ENCODE data around the gene ELMO1. TPM values are rescaled to one million over a fixed set of nuclear protein-coding genes. Genes with fewer than 3 reads are reported as not detected.

ELMO1 gene
- total and polyA plus RNA-seq, 5 experiments from 2014 or later, result 26.9 to 120 (median 58.4) TPM

GRCh38 chr7:36887969-36888368 lies 560.7 kb downstream of the ELMO1 start:
- Mint-ChIP-seq H3K9me3 (peaks cover 0 to 7% (median 0%) of the 10 kb centered on the region in 9 donors), H3K36me3 (peaks cover 19 to 64% (median 60%) of the 10 kb centered on the region in 3 donors)

GRCh38 chr7:36887233-36887632 lies 561.4 kb downstream of the ELMO1 start:
- peaks cover 0 to 7% (median 0%) of the 10 kb centered on the region in 9 donors for H3K9me3 Mint-ChIP-seq
- peaks cover 15 to 60% (median 57%) of the 10 kb centered on the region in 3 donors for H3K36me3 Mint-ChIP-seq
- no peak overlapping the region for H3K4me3 Mint-ChIP-seq
- DNase-seq, result no peak
- POLR2A ChIA-PET, result no interaction called here
- ATAC-seq, result no peak
- H3K4me1 Mint-ChIP-seq, result peaks cover 0 to 8% (median 6%) of the 10 kb centered on the region in 4 donors
- no peaks in the 10 kb centered on the region for H3K27me3 Mint-ChIP-seq
- H3K27ac Mint-ChIP-seq, result no peak overlapping the region

More at GRCh38 chr7:36887969-36888368, 560.7 kb downstream of the ELMO1 start:
- Mint-ChIP-seq H3K27me3 (no peaks in the 10 kb centered on the region), H3K27ac (peak overlapping the region in 1 of 10 donors; percentile 63), H3K4me3 (no peak overlapping the region), H3K4me1 (peaks cover 0 to 8% (median 6%) of the 10 kb centered on the region in 4 donors)
- ATAC-seq (no peak), DNase-seq (no peak)
- POLR2A ChIA-PET, result no interaction called here

- Mint-ChIP-seq H3K4me1 (peaks cover 0 to 4% (median under 1%) of the 10 kb centered on the region in 4 donors), H3K9me3 (no peaks in the 10 kb centered on the region), H3K27me3 (no peaks in the 10 kb centered on the region), H3K27ac (peak overlapping the region in 4 of 10 donors; percentile 22 to 83 (median 54)), H3K36me3 (peaks cover 0 to 66% (median 64%) of the 10 kb centered on the region in 3 donors), H3K4me3 (no peak overlapping the region)
- POLR2A ChIA-PET, result no interaction called here
- ATAC-seq (no peak), DNase-seq (no peak)
Measured at GRCh38 chr7:36884910-36885309, 563.8 kb downstream of the ELMO1 start.

GRCh38 chr7:36884351-36884750 lies 564.3 kb downstream of the ELMO1 start:
- no peaks in the 10 kb centered on the region for H3K9me3 Mint-ChIP-seq
- no peak for DNase-seq
- H3K27ac Mint-ChIP-seq, result peak overlapping the region in 3 of 10 donors; percentile 41 to 83 (median 66)
- H3K36me3 Mint-ChIP-seq, result peaks cover 0 to 68% (median 62%) of the 10 kb centered on the region in 3 donors
- POLR2A ChIA-PET, result no interaction called here
- peaks cover 0 to 4% (median under 1%) of the 10 kb centered on the region in 4 donors for H3K4me1 Mint-ChIP-seq
- H3K27me3 Mint-ChIP-seq, result no peaks in the 10 kb centered on the region
- no peak for ATAC-seq
- no peak overlapping the region for H3K4me3 Mint-ChIP-seq

GRCh38 chr7:36881233-36881874 lies 567.3 kb downstream of the ELMO1 start:
- POLR2A ChIA-PET, result no interaction called here
- H3K27ac Mint-ChIP-seq, result peak overlapping the region in 1 of 10 donors; percentile 48
- H3K4me1 Mint-ChIP-seq, result peaks cover 0 to 4% (median 0%) of the 10 kb centered on the region in 4 donors
- no peaks in the 10 kb centered on the region for H3K9me3 Mint-ChIP-seq
- H3K36me3 Mint-ChIP-seq, result peaks cover 13 to 74% (median 63%) of the 10 kb centered on the region in 3 donors
- H3K4me3 Mint-ChIP-seq, result no peak overlapping the region
- H3K27me3 Mint-ChIP-seq, result no peaks in the 10 kb centered on the region
- ATAC-seq, result no peak
- no peak for DNase-seq

GRCh38 chr7:36880108-36880507 lies 568.6 kb downstream of the ELMO1 start:
- H3K27ac Mint-ChIP-seq, result peak overlapping the region in 2 of 10 donors; percentile 10 to 43
- H3K27me3 Mint-ChIP-seq, result no peaks in the 10 kb centered on the region
- peaks cover 13 to 75% (median 66%) of the 10 kb centered on the region in 3 donors for H3K36me3 Mint-ChIP-seq
- H3K4me1 Mint-ChIP-seq, result peaks cover 0 to 4% (median 0%) of the 10 kb centered on the region in 4 donors
- H3K4me3 Mint-ChIP-seq, result no peak overlapping the region
- ATAC-seq (no peak), DNase-seq (no peak)
- POLR2A ChIA-PET, result no interaction called here
- no peaks in the 10 kb centered on the region for H3K9me3 Mint-ChIP-seq

GRCh38 chr7:36879021-36879420 lies 569.6 kb downstream of the ELMO1 start:
- DNase-seq (no peak), ATAC-seq (no peak)
- H3K27ac Mint-ChIP-seq, result peak overlapping the region in 1 of 10 donors; percentile 75
- POLR2A ChIA-PET, result no interaction called here
- H3K27me3 Mint-ChIP-seq, result no peaks in the 10 kb centered on the region
- H3K9me3 Mint-ChIP-seq, result no peaks in the 10 kb centered on the region
- peaks cover 0 to 4% (median 2%) of the 10 kb centered on the region in 4 donors for H3K4me1 Mint-ChIP-seq
- peaks cover 13 to 74% (median 66%) of the 10 kb centered on the region in 3 donors for H3K36me3 Mint-ChIP-seq
- no peak overlapping the region for H3K4me3 Mint-ChIP-seq

GRCh38 chr7:36878288-36878687 lies 570.4 kb downstream of the ELMO1 start:
- peaks cover 0 to 10% (median 2%) of the 10 kb centered on the region in 4 donors for H3K4me1 Mint-ChIP-seq
- no peak for DNase-seq
- H3K27me3 Mint-ChIP-seq, result no peaks in the 10 kb centered on the region
- H3K27ac Mint-ChIP-seq, result peak overlapping the region in 2 of 10 donors; percentile 3 to 63
- no peaks in the 10 kb centered on the region for H3K9me3 Mint-ChIP-seq
- POLR2A ChIA-PET, result no interaction called here
- no peak for ATAC-seq
- peaks cover 13 to 71% (median 68%) of the 10 kb centered on the region in 3 donors for H3K36me3 Mint-ChIP-seq
- no peak overlapping the region for H3K4me3 Mint-ChIP-seq

- Mint-ChIP-seq H3K4me1 (peaks cover 0 to 19% (median 4%) of the 10 kb centered on the region in 4 donors), H3K27ac (peak overlapping the region in 4 of 10 donors; percentile 33 to 71 (median 56)), H3K4me3 (no peak overlapping the region), H3K27me3 (no peaks in the 10 kb centered on the region), H3K36me3 (peaks cover 24 to 77% (median 74%) of the 10 kb centered on the region in 3 donors), H3K9me3 (no peaks in the 10 kb centered on the region)
- POLR2A ChIA-PET, result interaction anchor here (0.7 kb wide), 1 partner anchor 113 kb away, joined by 4 read pairs; no protein-coding TSS in a partner anchor
- ATAC-seq (no peak), DNase-seq (no peak)
Measured at GRCh38 chr7:36875794-36876193, 572.9 kb downstream of the ELMO1 start.

GRCh38 chr7:36874041-36874440 lies 574.6 kb downstream of the ELMO1 start:
- no peak overlapping the region for H3K4me3 Mint-ChIP-seq
- peak overlapping the region in 3 of 10 donors; percentile 28 to 74 (median 54) for H3K27ac Mint-ChIP-seq
- H3K9me3 Mint-ChIP-seq, result no peaks in the 10 kb centered on the region
- POLR2A ChIA-PET, result no interaction called here
- peaks cover 38 to 84% (median 82%) of the 10 kb centered on the region in 3 donors for H3K36me3 Mint-ChIP-seq
- H3K4me1 Mint-ChIP-seq, result peaks cover 0 to 19% (median 6%) of the 10 kb centered on the region in 4 donors
- H3K27me3 Mint-ChIP-seq, result no peaks in the 10 kb centered on the region
- ATAC-seq (no peak), DNase-seq (no peak)

GRCh38 chr7:36871863-36872262 lies 576.8 kb downstream of the ELMO1 start:
- POLR2A ChIA-PET, result interaction anchor here (0.6 kb wide), 1 partner anchor 328 kb away, joined by 3 read pairs; no protein-coding TSS in a partner anchor
- H3K27ac Mint-ChIP-seq, result peak overlapping the region in 4 of 10 donors; percentile 5 to 68 (median 16)
- DNase-seq (peak in 2 of 10 donors; percentile 11 to 24), ATAC-seq (peak in 1 of 2 donors; percentile 29)
- no peaks in the 10 kb centered on the region for H3K27me3 Mint-ChIP-seq
- no peak overlapping the region for H3K4me3 Mint-ChIP-seq
- peaks cover 28 to 86% (median 75%) of the 10 kb centered on the region in 3 donors for H3K36me3 Mint-ChIP-seq
- H3K9me3 Mint-ChIP-seq, result no peaks in the 10 kb centered on the region
- peaks cover 0 to 33% (median 8%) of the 10 kb centered on the region in 4 donors for H3K4me1 Mint-ChIP-seq

GRCh38 chr7:36871355-36871738 lies 577.3 kb downstream of the ELMO1 start:
- Mint-ChIP-seq H3K36me3 (peaks cover 28 to 82% (median 76%) of the 10 kb centered on the region in 3 donors), H3K4me1 (peaks cover 0 to 39% (median 12%) of the 10 kb centered on the region in 4 donors), H3K27me3 (no peaks in the 10 kb centered on the region), H3K4me3 (no peak overlapping the region), H3K9me3 (no peaks in the 10 kb centered on the region), H3K27ac (peak overlapping the region in 4 of 10 donors; percentile 43 to 83 (median 60))
- ATAC-seq, result no peak
- POLR2A ChIA-PET, result interaction anchor here (0.6 kb wide), 1 partner anchor 328 kb away, joined by 3 read pairs; no protein-coding TSS in a partner anchor
- DNase-seq, result no peak

Measured in naive thymus-derived CD8-positive, alpha-beta T cell (primary cell).